ENCODE measurements around the gene CNIH3. TPM values are rescaled to one million over a fixed set of nuclear protein-coding genes. Genes with fewer than 3 reads are reported as not detected.

The CNIH3 gene
- polyA plus RNA-seq, 3 donors, result 9.6 to 9.9 (median 9.8) TPM

- no peak for DNase-seq (ENCODE audit: low read depth in 3 of 3, low spot score in 2 of 3)
Measured at GRCh38 chr1:224739303-224739996, 123.3 kb downstream of the CNIH3 start.

- no peak for DNase-seq (ENCODE audit: low read depth in 3 of 3, low spot score in 2 of 3)
Measured at GRCh38 chr1:224739997-224740684, 124.0 kb downstream of the CNIH3 start.

- no peak for DNase-seq (ENCODE audit: low read depth in 3 of 3, low spot score in 2 of 3)
Measured at GRCh38 chr1:224740685-224741052, 124.6 kb downstream of the CNIH3 start.

- DNase-seq (ENCODE audit: low read depth in 3 of 3, low spot score in 2 of 3), result no peak
Measured at GRCh38 chr1:224742349-224742748, 126.2 kb downstream of the CNIH3 start.

- DNase-seq (ENCODE audit: low read depth in 3 of 3, low spot score in 2 of 3), result no peak
Measured at GRCh38 chr1:224743608-224744164, 127.6 kb downstream of the CNIH3 start.

GRCh38 chr1:224744521-224744920, 128.4 kb downstream of the CNIH3 start:
- no peak for DNase-seq (ENCODE audit: low read depth in 3 of 3, low spot score in 2 of 3)

- DNase-seq (ENCODE audit: low read depth in 3 of 3, low spot score in 2 of 3), result no peak
Measured at GRCh38 chr1:224745394-224745793, 129.3 kb downstream of the CNIH3 start.

GRCh38 chr1:224745924-224746323, 129.8 kb downstream of the CNIH3 start:
- no peak for DNase-seq (ENCODE audit: low read depth in 3 of 3, low spot score in 2 of 3)

GRCh38 chr1:224747578-224747977, 131.5 kb downstream of the CNIH3 start:
- no peak for DNase-seq (ENCODE audit: low read depth in 3 of 3, low spot score in 2 of 3)

GRCh38 chr1:224749916-224750315, 133.8 kb downstream of the CNIH3 start:
- no peak for DNase-seq (ENCODE audit: low read depth in 3 of 3, low spot score in 2 of 3)

- DNase-seq (ENCODE audit: low read depth in 3 of 3, low spot score in 2 of 3), result no peak
Measured at GRCh38 chr1:224751624-224752311, 135.7 kb downstream of the CNIH3 start.

GRCh38 chr1:224753491-224753890, 137.4 kb downstream of the CNIH3 start:
- DNase-seq (ENCODE audit: low read depth in 3 of 3, low spot score in 2 of 3), result no peak

- no peak for DNase-seq (ENCODE audit: low read depth in 3 of 3, low spot score in 2 of 3)
Measured at GRCh38 chr1:224755586-224755985, 139.5 kb downstream of the CNIH3 start.

GRCh38 chr1:224757508-224757907, 141.4 kb downstream of the CNIH3 start:
- DNase-seq (ENCODE audit: low read depth in 3 of 3, low spot score in 2 of 3), result no peak

- DNase-seq (ENCODE audit: low read depth in 3 of 3, low spot score in 2 of 3), result no peak
Measured at GRCh38 chr1:224759135-224759534, 143.0 kb downstream of the CNIH3 start.

- no peak for DNase-seq (ENCODE audit: low read depth in 3 of 3, low spot score in 2 of 3)
Measured at GRCh38 chr1:224759681-224760091, 143.6 kb downstream of the CNIH3 start.

GRCh38 chr1:224760163-224760562, 144.0 kb downstream of the CNIH3 start:
- DNase-seq (ENCODE audit: low read depth in 3 of 3, low spot score in 2 of 3), result no peak

GRCh38 chr1:224761245-224761644, 145.1 kb downstream of the CNIH3 start:
- DNase-seq (ENCODE audit: low read depth in 3 of 3, low spot score in 2 of 3), result no peak

- no peak for DNase-seq (ENCODE audit: low read depth in 3 of 3, low spot score in 2 of 3)
Measured at GRCh38 chr1:224762046-224762445, 145.9 kb downstream of the CNIH3 start.

GRCh38 chr1:224762701-224763100, 146.6 kb downstream of the CNIH3 start:
- DNase-seq (ENCODE audit: low read depth in 3 of 3, low spot score in 2 of 3), result no peak

GRCh38 chr1:224763126-224763775, 147.1 kb downstream of the CNIH3 start:
- DNase-seq (ENCODE audit: low read depth in 3 of 3, low spot score in 2 of 3), result no peak
